NB4 (cell line): ENCODE measurements around the gene PUM2.

Experiments
- CTCF ChIP-seq: IDR thresholded peaks from one replicate; pipeline ENCODE4 v1.5.1; 2012; ENCODE audit warnings: low read depth, low read length
- MAX ChIP-seq: IDR thresholded peaks from 2 replicates; pipeline ENCODE4 v1.6.1; 2011; ENCODE audit warnings: low read depth, low read length
- MYC ChIP-seq: IDR thresholded peaks from 2 replicates; pipeline ENCODE4 v1.6.1; 2011; ENCODE audit warnings: low read depth, low read length

DNA sequence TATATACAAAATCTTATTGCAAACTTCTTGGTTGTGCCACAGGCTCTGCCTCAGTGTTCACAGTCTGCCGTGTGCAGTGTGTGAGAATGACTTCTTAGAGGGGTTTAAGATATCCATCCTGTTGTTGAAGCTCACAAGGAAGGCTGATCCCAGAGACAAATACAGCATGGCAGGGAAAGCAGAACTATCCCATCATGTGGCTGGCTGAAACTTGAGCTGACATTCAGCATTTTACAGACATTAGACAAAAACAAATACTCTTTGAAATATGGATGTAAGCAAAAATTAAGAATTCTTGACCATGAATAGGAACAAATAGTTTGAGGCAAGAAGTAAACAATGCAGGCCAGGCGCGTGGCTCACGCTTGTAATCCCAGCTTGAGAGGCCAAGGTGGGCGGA lies 12.9 kb upstream of the PUM2 start:
- TF ChIP-seq CTCF (no peak), MAX (no peak), MYC (no peak)
